Endothelial cell of hepatic sinusoid (primary cell): ENCODE measurements around the gene ARRDC5.
"Not testable (repeated sequence)": the region's sequence is repeated elsewhere in the genome, so short reads cannot be mapped to it uniquely, and the experiment has no call there.

Source experiments
- in situ Hi-C: cut with HindIII; loops from 2 replicates; pipeline ENCODE4 v1.10.0; 2017; ENCODE audit warnings: low sequenced_read_pairs

ARRDC5 gene

DNA sequence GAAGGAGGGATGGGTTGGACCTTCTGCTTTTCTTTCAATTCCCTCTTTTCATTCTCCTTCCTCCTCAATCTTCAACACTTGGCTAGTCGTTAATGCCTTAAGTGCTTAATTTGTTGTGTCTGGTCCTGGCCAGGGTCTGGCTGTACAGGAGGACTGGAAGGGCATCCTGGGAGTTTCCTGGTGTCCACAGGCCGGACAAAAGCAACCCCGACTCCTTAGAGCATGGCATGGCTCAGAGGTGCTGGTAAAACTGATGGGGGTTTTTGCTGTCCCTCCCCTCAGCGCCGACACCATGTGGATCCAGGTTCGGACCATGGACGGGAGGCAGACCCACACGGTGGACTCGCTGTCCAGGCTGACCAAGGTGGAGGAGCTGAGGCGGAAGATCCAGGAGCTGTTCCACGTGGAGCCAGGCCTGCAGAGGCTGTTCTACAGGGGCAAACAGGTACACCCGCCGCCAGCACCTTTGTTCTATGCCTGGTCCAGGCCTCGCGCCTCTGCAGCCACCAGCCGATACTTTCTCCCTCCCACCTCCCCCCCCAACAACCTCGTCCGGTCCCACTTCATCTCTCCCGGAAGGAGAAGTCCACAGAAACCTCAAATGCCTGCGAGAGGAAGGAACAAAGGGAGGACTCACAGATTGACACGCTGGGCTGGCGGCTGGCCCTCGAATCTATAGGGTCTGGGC is 8.0 kb upstream of the ARRDC5 start:
- in situ Hi-C loops = no loop called here

DNA sequence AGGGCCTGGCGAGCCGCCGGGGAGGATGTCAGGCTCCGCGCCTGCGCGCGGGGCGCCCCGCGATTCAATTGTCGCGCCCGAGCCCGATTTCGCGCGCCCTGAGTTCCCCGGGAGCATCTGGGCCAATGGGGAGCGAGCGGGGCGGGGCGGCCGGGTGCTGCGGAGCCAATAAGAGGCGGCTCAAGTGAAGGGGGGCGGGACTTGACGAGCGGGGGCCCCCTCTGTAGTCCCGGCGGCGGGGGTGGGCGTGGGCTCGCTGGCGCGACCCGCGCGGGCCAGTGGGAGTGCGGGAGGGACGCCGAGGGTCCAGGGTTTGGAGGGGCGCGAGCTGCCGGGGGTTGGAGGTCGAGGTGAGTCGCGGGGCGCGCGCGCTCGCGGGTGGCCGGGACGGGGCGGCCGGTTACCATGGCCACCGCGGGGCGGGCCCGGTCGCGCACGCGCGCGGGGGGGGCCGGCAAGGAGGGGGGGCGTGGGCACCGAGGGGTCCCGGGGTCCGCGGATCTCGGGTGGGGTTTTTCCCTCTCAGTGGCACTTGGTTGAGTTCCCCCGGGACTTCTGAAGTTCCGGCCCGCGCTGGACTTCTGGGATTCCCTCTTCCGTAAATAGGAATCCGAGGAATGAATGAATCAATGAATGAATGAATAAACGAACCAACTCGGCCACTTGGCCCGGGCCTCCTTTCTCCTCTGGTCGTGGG is 7.3 kb upstream of the ARRDC5 start:
- in situ Hi-C loops = no loop called here

- in situ Hi-C loops = no loop called here
Measured at GRCh38 chr19:4909156-4909896, 6.6 kb upstream of the ARRDC5 start, which contains the start of gene UHRF1. Gene UHRF1, plus strand, starts transcription at chr19:4909501. Its CDS starts 1,385 bp downstream, at chr19:4910886.

- in situ Hi-C loops = no loop called here
Measured at GRCh38 chr19:4908781-4909155, 6.1 kb upstream of the ARRDC5 start.

- in situ Hi-C loops = no loop called here
Measured at GRCh38 chr19:4908360-4908759, 5.7 kb upstream of the ARRDC5 start.

DNA sequence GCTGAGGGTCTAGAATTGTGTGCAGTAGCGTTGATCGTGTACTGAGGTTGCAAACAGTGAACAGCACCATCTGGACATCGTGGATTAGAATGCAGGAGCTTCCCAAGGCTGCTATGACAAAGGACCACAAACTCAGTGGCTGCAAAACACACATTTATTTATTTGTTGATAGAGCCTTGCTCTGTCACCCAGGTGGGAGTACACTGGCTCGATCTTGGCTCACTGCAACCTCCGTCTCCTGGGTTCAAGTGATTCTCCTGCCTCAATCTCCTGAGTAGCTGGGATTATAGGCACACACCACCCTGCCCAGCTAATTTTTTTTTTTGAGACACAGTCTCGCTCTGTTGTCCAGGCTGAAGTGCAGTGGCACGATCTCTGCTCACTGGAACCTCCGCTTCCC is 4.3 kb upstream of the ARRDC5 start:
- in situ Hi-C loops = no loop called here

DNA sequence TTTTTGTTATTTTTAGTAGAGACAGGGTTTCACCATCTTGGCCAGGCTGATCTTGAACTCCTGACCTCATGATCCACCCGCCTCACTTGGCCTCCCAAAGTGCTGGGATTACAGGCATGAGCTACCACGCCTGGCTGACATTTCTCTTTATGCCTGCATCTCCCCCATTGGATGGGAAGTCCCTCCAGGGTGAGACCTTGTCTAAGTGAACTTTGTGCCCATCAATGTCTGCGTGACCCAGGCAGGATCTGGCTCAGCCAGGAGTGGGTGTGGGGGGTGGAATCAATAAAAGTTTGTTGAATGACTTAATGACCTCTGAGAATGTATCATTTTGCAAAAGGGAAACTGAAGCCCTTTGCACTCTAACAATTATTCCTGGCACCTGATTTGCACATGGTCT is 1.8 kb upstream of the ARRDC5 start:
- in situ Hi-C loops = no loop called here

DNA sequence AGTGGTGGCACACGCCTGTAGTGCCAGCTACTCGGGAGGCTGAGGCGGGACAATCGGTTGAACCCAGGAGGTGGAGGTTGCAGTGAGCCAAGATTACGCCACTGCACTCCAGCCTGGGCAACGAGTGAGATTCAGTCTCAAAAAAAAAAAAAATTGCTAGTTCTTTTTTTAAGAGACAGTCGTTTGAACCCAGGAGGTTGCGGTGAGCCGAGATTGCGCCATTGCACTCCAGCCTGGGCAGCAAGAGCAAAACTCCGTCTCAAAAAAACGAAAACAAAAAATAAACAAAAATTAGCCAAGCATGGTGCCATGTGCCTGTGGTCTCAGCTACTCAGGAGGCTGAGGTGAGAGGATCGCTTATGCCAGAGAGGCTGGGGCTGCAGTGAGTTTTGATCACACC is 1.8 kb downstream of the ARRDC5 start:
- in situ Hi-C loops = not testable (repeated sequence)

DNA sequence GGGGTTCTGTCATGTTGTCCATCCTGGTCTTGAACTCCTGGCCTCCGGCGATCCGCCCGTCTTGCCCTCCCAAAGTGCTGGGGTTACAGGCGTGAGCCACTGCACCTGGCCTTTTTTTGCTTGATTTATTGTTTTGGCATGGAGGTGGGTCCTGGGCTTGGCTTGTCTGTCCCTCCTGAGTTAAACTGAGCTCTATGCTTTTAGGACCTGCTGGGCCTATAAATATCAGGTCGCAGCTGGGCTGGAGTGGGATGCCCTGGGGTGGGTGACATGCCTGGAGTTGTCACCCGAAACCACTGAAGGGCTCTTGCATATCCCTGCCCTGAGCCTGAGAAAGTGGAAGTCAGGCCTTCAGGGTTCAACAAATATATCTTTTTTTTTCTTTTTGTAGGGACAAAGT is 5.5 kb downstream of the ARRDC5 start:
- in situ Hi-C loops = loop anchor here (5.0 kb wide), 1 partner anchor 40 kb away; no protein-coding TSS in a partner anchor

GRCh38 chr19:4896372-4896771 is 6.3 kb downstream of the ARRDC5 start:
- in situ Hi-C loops = loop anchor here (5.0 kb wide), 1 partner anchor 39 kb away; no protein-coding TSS in a partner anchor

GRCh38 chr19:4892962-4893361 is 9.7 kb downstream of the ARRDC5 start:
- in situ Hi-C loops = not testable (repeated sequence)

DNA sequence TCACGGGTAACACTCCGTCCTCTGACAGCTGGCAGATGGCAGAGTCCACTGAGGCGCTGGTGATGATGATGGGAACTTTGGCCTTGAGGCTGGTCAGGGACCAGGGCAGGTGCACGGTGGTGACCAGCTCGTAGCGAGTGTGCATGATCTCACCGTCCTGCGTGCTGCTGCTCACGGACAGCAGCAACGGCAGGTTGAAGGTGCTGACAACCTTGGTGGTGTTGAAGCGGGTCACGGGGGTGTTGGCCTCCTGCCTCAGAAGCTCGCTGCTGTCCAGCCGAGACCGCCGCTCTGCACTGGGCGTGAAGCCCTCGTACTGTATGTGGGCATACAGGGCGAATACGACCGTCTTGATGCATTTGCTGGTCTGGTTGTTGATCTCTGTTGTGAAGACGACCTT is 11.6 kb downstream of the ARRDC5 start:
- in situ Hi-C loops = no loop called here

GRCh38 chr19:4889034-4889815 is 13.5 kb downstream of the ARRDC5 start:
- in situ Hi-C loops = no loop called here

DNA sequence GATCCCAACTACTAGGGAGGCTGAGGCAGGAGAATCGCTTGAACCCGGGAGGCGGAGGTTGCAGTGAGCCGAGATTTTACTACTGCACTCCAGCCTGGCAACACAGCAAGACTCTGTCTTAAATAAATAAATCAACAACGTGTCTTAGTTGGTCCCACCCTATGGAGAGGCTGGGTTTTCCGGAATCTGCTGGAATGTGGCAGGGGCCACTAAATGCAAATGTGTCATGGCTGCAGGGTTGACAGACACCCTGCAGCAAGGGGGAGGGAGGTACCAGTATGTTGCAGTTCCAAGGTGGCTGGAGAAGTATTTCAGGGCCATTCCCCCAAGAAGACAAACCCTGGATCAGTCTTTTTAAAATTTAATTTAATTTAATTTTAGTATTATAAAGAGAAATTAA is 14.9 kb downstream of the ARRDC5 start:
- in situ Hi-C loops = not testable (repeated sequence)

DNA sequence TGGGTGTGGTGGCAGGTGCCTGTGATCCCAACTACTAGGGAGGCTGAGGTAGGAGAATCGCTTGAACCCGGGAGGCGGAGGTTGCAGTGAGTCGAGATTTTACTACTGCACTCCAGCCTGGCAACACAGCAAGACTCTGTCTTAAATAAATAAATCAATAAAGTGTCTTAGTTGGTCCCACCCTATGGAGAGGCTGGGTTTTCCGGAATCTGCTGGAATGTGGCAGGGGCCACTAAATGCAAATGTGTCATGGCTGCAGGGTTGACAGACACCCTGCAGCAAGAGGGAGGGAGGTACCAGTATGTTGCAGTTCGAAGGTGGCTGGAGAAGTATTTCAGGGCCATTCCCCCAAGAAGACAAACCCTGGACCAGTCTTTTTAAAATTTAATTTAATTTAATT is 17.7 kb downstream of the ARRDC5 start:
- in situ Hi-C loops = not testable (repeated sequence)

- in situ Hi-C loops = not testable (repeated sequence)
Measured at GRCh38 chr19:4882874-4883273, 19.8 kb downstream of the ARRDC5 start.

DNA sequence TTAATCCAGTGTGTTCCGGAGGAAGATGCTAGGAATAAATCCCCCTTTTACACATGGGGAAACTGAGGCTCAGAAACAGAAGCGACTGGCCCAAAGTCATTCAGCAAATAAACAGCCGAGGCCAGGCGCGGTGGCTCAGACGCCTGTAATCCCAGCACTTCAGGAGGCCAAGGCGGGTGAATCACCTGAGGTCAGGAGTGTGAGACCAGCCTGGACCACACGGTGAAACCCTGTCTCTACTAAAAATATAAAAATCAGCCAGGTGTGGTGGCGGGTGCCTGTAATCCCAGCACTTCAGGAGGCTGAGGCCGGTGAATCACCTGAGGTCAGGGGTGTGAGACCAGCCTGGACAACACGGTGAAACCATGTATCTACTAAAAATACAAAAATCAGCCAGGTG is 23.7 kb downstream of the ARRDC5 start:
- in situ Hi-C loops = no loop called here

DNA sequence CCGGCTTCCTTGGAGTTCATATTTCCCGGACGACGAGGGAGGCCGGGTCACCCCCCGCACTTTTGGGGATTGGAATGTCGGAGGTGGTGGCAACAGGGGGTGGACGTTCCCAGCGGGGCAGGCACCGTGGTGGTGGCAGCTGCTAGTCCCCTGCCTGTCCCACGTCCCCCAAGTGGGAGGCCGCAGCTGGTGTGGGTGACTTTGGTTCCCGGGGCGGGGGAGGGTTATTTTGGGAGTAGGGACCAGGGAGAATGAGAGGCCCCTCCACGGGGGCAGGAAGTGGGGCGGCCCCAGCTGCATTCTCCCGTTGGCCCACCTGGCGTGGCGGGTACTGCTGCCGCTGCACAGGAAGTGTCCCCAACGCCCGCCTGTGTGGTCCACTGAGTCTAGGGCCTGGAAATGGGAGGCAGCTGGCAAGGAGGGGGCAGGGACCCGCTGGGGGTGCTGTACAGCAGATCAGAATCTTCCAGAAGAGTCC is 24.2 kb downstream of the ARRDC5 start:
- in situ Hi-C loops = no loop called here

DNA sequence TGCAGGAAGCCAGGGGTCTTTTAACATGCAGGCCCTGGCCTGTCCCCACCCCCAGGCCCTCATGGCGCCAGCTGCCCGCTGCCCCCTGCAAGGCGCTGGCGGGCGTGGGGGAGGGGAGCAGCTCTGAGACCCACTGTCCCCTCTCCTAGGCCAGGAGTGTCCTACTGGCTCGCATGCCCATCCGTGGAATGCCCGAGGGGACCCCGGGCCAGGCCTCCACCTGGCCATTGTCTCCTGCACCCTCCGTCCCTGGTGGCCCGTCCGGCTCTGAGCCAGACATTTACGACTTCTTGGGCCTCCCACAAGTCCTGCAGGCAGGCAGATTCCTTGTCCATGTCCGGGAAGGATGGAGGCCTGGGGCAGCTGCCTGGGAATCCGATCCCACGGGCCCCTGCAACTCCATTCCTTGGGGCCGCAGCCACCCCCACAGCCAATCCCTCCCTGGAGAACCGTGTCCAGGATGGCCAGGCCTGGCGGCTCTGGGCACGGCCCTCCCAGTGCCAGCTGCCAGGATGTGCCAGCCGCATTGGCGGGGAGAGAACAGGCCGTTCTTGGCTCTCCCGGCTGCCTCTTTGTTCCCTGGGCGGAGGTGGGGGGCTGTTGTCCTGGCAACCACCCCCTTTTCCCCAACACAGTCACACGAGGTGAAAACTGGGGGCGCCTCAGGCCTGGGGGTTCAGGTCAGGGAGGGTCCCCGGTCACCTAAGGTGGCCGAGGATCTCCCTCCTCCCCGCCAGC is 24.8 kb downstream of the ARRDC5 start:
- in situ Hi-C loops = no loop called here

- in situ Hi-C loops = no loop called here
Measured at GRCh38 chr19:4873930-4874329, 28.8 kb downstream of the ARRDC5 start.
